KMS-11 (cell line): ENCODE measurements around the gene CHDH.

Source experiments
- H2AFZ ChIP-seq: fragments of 200-600 bp; sonication (generic); 2 replicates; pipeline ENCODE4 v1.6.1; 2016; ENCODE audit warnings: antibody characterized with exemption, mixed run types, low read depth
- H3K27ac ChIP-seq: fragments of 200-600 bp; sonication (generic); 2 replicates; pipeline ENCODE4 v1.6.1; 2016; ENCODE audit warnings: mild to moderate bottlenecking, mixed run types
- H3K27me3 ChIP-seq: fragments of 200-600 bp; sonication (generic); 2 replicates; pipeline ENCODE4 v1.6.1; 2017; ENCODE audit warnings: mild to moderate bottlenecking, low read depth, mixed run types, moderate library complexity; ENCODE audit not compliant: insufficient read depth
- H3K36me3 ChIP-seq: fragments of 200-600 bp; sonication (generic); 2 replicates; pipeline ENCODE4 v1.6.1; 2017; ENCODE audit warnings: mild to moderate bottlenecking, mixed run types; ENCODE audit not compliant: insufficient read depth
- H3K4me1 ChIP-seq: fragments of 200-600 bp; sonication (generic); 2 replicates; pipeline ENCODE4 v1.6.1; 2016; ENCODE audit warnings: mild to moderate bottlenecking, low read depth, mixed run types; ENCODE audit not compliant: poor library complexity, severe bottlenecking
- H3K4me2 ChIP-seq: fragments of 200-600 bp; sonication (generic); 2 replicates; pipeline ENCODE4 v1.7.0; 2016; ENCODE audit warnings: mild to moderate bottlenecking, mixed run types
- H3K4me3 ChIP-seq: fragments of 200-600 bp; sonication (generic); IDR thresholded peaks from 2 replicates; pipeline ENCODE4 v1.6.1; 2017; ENCODE audit warnings: low read depth, low read length, mixed read lengths; ENCODE audit not compliant: insufficient read depth
- H3K79me2 ChIP-seq: fragments of 200-600 bp; sonication (generic); 2 replicates; pipeline ENCODE4 v1.6.1; 2016; ENCODE audit warnings: low read depth, mixed run types; ENCODE audit not compliant: insufficient read depth
- H3K9ac ChIP-seq: fragments of 200-600 bp; sonication (generic); 2 replicates; pipeline ENCODE4 v1.6.1; 2016; ENCODE audit warnings: mild to moderate bottlenecking, mixed run types
- H4K20me1 ChIP-seq: fragments of 200-600 bp; sonication (generic); 2 replicates; pipeline ENCODE4 v1.6.1; 2016; ENCODE audit warnings: mild to moderate bottlenecking, mixed run types; ENCODE audit not compliant: insufficient read depth
- TF ChIP-seq, protein P1 (sequence below): fragments of 200-600 bp; sonication (generic); conservative IDR thresholded peaks from 2 replicates; pipeline ENCODE4 v1.6.1; 2017; ENCODE audit warnings: low read depth, mild to moderate bottlenecking, antibody characterized with exemption, low read length, moderate library complexity, mixed read lengths

The CHDH gene

DNA sequence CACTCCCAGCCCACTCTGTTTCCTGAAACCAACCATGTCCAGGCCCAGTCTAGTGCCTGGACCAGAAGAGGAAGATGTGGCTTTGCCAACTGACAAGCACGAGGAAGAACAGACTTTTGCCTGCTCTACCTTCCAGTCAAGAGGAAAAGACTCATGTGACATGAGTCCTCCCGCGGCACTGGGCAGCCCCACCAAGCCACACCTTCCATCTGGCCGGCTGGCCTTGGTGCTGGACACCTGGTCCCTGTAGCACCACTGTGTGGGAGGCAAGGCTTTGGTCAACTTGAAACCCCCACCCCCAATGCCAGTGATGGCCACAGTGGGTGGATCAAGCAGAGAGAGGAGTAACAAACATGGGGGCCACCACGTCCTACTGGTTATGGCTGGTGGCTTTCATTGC lies 12.5 kb downstream of the CHDH start:
- H3K9ac ChIP-seq: no peak overlapping the region
- no peaks in the 10 kb centered on the region for H3K36me3 ChIP-seq
- H2AFZ ChIP-seq: no peak overlapping the region
- H4K20me1 ChIP-seq: no peaks in the 10 kb centered on the region
- H3K79me2 ChIP-seq: no peaks in the 10 kb centered on the region
- TF ChIP-seq, protein P1, sequence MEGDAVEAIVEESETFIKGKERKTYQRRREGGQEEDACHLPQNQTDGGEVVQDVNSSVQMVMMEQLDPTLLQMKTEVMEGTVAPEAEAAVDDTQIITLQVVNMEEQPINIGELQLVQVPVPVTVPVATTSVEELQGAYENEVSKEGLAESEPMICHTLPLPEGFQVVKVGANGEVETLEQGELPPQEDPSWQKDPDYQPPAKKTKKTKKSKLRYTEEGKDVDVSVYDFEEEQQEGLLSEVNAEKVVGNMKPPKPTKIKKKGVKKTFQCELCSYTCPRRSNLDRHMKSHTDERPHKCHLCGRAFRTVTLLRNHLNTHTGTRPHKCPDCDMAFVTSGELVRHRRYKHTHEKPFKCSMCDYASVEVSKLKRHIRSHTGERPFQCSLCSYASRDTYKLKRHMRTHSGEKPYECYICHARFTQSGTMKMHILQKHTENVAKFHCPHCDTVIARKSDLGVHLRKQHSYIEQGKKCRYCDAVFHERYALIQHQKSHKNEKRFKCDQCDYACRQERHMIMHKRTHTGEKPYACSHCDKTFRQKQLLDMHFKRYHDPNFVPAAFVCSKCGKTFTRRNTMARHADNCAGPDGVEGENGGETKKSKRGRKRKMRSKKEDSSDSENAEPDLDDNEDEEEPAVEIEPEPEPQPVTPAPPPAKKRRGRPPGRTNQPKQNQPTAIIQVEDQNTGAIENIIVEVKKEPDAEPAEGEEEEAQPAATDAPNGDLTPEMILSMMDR: no peak
- no peak overlapping the region for H3K27ac ChIP-seq
- H3K27me3 ChIP-seq: no peaks in the 10 kb centered on the region
- no peaks in the 10 kb centered on the region for H3K4me1 ChIP-seq
- H3K4me3 ChIP-seq: no peak overlapping the region
- H3K4me2 ChIP-seq: no peak overlapping the region

DNA sequence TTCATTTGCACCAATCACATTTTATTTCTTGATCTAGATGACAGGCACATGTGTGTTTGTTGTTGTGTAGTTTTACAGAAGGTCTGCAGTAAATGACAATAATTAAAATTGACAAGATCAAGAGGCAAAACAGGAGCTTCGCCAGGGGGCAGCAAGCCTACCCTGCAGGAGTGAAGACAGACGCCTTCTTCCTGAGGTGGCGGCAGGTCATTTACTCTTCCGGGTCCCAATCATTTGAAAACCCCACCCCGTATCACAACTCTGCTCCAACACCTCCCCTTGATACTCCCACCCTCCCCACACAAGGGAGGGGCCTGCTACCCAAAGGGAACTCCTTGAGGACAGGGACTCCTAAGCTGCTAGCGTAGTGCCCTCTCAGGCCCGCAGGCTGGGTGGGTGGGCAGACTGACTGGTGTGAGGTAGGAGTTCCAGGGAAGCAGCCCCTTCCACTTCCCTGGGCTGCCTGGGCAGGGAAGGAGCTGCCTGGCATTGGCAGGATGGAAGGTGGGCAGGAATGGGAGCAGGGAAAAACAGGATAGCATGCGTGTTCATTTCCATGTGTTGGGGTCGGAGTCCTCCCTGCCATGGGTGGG lies 13.1 kb downstream of the CHDH start:
- Histone ChIP-seq H3K4me1 (no peaks in the 10 kb centered on the region), H3K79me2 (no peaks in the 10 kb centered on the region), H3K9ac (no peak overlapping the region), H3K27me3 (no peaks in the 10 kb centered on the region), H4K20me1 (no peaks in the 10 kb centered on the region), H3K36me3 (no peaks in the 10 kb centered on the region), H3K4me2 (no peak overlapping the region), H3K27ac (no peak overlapping the region), H2AFZ (no peak overlapping the region), H3K4me3 (no peak overlapping the region)
- TF ChIP-seq, protein P1: no peak

DNA sequence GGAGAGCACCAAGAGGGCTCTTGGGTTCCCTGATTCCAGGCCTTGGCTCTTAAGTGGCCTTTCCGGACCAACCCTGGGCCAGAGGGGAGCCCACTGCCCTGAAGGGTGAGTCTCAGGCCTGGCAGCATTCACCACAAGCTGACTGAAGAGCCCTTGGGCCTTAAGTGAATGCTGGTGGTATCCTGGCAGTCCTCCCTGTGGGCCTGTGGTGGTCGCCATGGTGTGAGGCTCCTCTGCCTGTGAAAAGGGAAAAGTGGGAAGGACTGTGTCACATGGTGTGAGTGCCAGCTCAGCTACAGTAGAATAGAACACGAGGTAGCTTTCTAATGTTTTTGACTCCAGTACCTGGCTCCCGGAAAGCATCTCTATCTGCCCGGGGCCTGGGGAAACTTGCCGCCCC lies 15.3 kb downstream of the CHDH start:
- Histone ChIP-seq H3K27ac (no peak overlapping the region), H3K4me3 (no peak overlapping the region), H3K4me1 (no peaks in the 10 kb centered on the region), H2AFZ (no peak overlapping the region), H4K20me1 (no peaks in the 10 kb centered on the region), H3K27me3 (no peaks in the 10 kb centered on the region), H3K9ac (no peak overlapping the region), H3K4me2 (no peak overlapping the region), H3K36me3 (no peaks in the 10 kb centered on the region), H3K79me2 (no peaks in the 10 kb centered on the region)
- TF ChIP-seq, protein P1: no peak

DNA sequence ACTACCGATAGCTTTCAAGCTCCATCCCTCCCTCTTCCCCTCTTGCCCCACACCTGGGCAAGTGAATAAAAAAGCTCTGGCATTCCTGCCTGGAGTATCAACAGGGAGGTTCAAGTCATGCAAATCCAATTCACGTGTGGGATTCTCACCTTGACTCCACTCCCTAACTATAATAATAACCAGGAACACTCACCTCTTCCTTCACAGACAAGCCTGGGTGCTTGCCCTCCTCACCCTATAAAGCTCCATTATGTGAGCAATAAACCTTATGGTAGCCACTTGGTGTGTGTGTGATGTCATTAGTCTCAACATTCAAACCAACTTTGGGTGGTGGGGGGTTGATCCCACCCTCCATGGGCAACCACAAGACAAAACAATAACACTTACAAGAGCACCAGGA lies 16.6 kb downstream of the CHDH start:
- no peak overlapping the region for H2AFZ ChIP-seq
- no peaks in the 10 kb centered on the region for H3K4me1 ChIP-seq
- H3K4me3 ChIP-seq: no peak overlapping the region
- no peak overlapping the region for H3K27ac ChIP-seq
- H3K9ac ChIP-seq: no peak overlapping the region
- H4K20me1 ChIP-seq: no peaks in the 10 kb centered on the region
- no peaks in the 10 kb centered on the region for H3K79me2 ChIP-seq
- no peaks in the 10 kb centered on the region for H3K36me3 ChIP-seq
- TF ChIP-seq, protein P1: no peak
- H3K27me3 ChIP-seq: no peaks in the 10 kb centered on the region
- H3K4me2 ChIP-seq: no peak overlapping the region
